ENCODE data around the gene EZR.

DNA sequence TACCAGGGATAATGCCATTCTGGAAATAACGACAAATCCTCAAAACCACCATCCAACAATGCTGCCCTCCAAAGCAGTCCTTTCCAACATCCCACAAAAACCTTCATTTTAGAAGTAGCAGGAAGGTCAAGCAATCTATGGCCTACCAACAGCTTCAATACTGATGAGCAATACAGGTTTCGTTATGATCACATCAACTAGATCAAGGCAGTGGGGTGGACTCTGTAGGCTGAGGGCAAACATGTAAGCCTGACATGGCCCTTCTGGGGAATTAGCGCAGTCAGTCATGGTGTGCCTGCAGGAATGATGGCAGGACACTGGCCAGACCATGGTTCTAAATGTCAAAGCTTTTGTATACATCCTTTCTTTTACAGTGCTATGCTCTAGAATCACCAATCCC, 41.7 kb downstream of the EZR start:
- no peak for TF ChIP-seq EZH2phosphoT487 (IDR thresholded peaks at IDR 0.05; ENCODE audit: low read depth)
- TF ChIP-seq, protein P1, sequence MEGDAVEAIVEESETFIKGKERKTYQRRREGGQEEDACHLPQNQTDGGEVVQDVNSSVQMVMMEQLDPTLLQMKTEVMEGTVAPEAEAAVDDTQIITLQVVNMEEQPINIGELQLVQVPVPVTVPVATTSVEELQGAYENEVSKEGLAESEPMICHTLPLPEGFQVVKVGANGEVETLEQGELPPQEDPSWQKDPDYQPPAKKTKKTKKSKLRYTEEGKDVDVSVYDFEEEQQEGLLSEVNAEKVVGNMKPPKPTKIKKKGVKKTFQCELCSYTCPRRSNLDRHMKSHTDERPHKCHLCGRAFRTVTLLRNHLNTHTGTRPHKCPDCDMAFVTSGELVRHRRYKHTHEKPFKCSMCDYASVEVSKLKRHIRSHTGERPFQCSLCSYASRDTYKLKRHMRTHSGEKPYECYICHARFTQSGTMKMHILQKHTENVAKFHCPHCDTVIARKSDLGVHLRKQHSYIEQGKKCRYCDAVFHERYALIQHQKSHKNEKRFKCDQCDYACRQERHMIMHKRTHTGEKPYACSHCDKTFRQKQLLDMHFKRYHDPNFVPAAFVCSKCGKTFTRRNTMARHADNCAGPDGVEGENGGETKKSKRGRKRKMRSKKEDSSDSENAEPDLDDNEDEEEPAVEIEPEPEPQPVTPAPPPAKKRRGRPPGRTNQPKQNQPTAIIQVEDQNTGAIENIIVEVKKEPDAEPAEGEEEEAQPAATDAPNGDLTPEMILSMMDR (IDR thresholded peaks at IDR 0.05; ENCODE audit: low read depth, low read length): no peak

Measured in OCI-LY3 (cell line).